ENCODE measurements around the gene CNTN5.

Gene CNTN5

DNA sequence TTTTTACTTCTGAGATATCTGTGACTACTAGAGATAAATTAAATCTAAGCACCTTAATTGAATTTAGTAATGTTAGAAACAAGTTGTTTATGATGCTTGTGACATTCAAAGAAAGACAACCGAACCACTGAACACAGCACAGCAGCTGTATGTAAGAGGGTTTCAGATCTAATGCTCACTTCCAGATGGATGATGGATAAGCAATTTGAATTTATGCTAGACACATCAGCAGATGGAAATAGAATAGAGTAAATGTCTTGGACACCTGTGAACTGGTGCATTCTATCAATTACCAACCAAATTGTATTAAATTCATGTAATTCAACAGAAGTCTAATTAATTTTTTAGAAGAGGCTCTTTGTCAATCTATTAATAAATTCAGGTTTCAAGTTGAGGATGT lies 306.3 kb downstream of the CNTN5 start:
- ATAC-seq: no peak
- TF ChIP-seq BACH2 (CRISPR knock-in tag; IDR thresholded peaks at IDR 0.05; ENCODE audit: borderline replicate concordance): no peak
- no peak for TF ChIP-seq CSDC2 (CRISPR knock-in tag; IDR thresholded peaks at IDR 0.05)
- no peak for TF ChIP-seq ZC3H10 (CRISPR knock-in tag; IDR thresholded peaks at IDR 0.05)
- no peak for TF ChIP-seq TCF4 (CRISPR knock-in tag; IDR thresholded peaks at IDR 0.05; ENCODE audit: borderline replicate concordance)
- TF ChIP-seq ARNTL (CRISPR knock-in tag; IDR thresholded peaks at IDR 0.05; ENCODE audit: borderline replicate concordance, low read depth): no peak
- TF ChIP-seq OSR1 (CRISPR knock-in tag; IDR thresholded peaks at IDR 0.05): no peak
- TF ChIP-seq PPARA (CRISPR knock-in tag; IDR thresholded peaks at IDR 0.05; ENCODE audit: borderline replicate concordance): no peak
- no peak for TF ChIP-seq GLIS3 (CRISPR knock-in tag; IDR thresholded peaks at IDR 0.05)

DNA sequence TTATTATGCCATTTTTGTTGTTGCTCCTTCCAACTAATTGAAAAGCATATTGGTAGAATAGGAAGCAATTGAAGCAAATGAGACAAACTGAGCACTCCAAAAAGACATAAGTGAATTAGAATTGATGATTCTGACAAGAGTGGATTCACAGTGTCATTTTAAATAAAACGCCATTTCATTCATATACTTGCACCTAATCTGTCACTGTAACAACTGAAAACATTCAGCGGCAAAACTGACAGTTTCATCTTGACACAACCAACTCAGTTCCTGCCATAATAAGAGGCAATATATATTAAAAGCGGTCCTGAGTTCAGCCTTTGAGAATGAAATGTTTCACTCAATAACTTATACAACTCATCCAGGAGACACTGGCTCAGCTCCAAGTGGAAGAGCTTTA lies 306.8 kb downstream of the CNTN5 start:
- TF ChIP-seq, protein P1, sequence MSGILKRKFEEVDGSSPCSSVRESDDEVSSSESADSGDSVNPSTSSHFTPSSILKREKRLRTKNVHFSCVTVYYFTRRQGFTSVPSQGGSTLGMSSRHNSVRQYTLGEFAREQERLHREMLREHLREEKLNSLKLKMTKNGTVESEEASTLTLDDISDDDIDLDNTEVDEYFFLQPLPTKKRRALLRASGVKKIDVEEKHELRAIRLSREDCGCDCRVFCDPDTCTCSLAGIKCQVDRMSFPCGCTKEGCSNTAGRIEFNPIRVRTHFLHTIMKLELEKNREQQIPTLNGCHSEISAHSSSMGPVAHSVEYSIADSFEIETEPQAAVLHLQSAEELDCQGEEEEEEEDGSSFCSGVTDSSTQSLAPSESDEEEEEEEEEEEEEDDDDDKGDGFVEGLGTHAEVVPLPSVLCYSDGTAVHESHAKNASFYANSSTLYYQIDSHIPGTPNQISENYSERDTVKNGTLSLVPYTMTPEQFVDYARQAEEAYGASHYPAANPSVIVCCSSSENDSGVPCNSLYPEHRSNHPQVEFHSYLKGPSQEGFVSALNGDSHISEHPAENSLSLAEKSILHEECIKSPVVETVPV (CRISPR knock-in tag; IDR thresholded peaks at IDR 0.05): no peak
- no peak for TF ChIP-seq ZNF70 (CRISPR knock-in tag; IDR thresholded peaks at IDR 0.05)
- TF ChIP-seq ZNF565 (CRISPR knock-in tag; conservative IDR thresholded peaks at IDR 0.05; ENCODE audit: low read depth): no peak
- TF ChIP-seq CSDC2 (CRISPR knock-in tag; IDR thresholded peaks at IDR 0.05): no peak
- no peak for TF ChIP-seq ZNF8 (CRISPR knock-in tag; IDR thresholded peaks at IDR 0.05)
- TF ChIP-seq, protein P2, sequence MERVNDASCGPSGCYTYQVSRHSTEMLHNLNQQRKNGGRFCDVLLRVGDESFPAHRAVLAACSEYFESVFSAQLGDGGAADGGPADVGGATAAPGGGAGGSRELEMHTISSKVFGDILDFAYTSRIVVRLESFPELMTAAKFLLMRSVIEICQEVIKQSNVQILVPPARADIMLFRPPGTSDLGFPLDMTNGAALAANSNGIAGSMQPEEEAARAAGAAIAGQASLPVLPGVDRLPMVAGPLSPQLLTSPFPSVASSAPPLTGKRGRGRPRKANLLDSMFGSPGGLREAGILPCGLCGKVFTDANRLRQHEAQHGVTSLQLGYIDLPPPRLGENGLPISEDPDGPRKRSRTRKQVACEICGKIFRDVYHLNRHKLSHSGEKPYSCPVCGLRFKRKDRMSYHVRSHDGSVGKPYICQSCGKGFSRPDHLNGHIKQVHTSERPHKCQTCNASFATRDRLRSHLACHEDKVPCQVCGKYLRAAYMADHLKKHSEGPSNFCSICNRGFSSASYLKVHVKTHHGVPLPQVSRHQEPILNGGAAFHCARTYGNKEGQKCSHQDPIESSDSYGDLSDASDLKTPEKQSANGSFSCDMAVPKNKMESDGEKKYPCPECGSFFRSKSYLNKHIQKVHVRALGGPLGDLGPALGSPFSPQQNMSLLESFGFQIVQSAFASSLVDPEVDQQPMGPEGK (CRISPR knock-in tag; IDR thresholded peaks at IDR 0.05; ENCODE audit: borderline replicate concordance): no peak
- no peak for TF ChIP-seq PPARA (CRISPR knock-in tag; IDR thresholded peaks at IDR 0.05; ENCODE audit: borderline replicate concordance)
- TF ChIP-seq TOX (CRISPR knock-in tag; IDR thresholded peaks at IDR 0.05; ENCODE audit: borderline replicate concordance): no peak
- TF ChIP-seq ZFP3 (CRISPR knock-in tag; IDR thresholded peaks at IDR 0.05): no peak
- TF ChIP-seq, protein P3, sequence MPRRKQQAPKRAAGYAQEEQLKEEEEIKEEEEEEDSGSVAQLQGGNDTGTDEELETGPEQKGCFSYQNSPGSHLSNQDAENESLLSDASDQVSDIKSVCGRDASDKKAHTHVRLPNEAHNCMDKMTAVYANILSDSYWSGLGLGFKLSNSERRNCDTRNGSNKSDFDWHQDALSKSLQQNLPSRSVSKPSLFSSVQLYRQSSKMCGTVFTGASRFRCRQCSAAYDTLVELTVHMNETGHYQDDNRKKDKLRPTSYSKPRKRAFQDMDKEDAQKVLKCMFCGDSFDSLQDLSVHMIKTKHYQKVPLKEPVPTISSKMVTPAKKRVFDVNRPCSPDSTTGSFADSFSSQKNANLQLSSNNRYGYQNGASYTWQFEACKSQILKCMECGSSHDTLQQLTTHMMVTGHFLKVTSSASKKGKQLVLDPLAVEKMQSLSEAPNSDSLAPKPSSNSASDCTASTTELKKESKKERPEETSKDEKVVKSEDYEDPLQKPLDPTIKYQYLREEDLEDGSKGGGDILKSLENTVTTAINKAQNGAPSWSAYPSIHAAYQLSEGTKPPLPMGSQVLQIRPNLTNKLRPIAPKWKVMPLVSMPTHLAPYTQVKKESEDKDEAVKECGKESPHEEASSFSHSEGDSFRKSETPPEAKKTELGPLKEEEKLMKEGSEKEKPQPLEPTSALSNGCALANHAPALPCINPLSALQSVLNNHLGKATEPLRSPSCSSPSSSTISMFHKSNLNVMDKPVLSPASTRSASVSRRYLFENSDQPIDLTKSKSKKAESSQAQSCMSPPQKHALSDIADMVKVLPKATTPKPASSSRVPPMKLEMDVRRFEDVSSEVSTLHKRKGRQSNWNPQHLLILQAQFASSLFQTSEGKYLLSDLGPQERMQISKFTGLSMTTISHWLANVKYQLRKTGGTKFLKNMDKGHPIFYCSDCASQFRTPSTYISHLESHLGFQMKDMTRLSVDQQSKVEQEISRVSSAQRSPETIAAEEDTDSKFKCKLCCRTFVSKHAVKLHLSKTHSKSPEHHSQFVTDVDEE (CRISPR knock-in tag; IDR thresholded peaks at IDR 0.05): no peak
- TF ChIP-seq OSR1 (CRISPR knock-in tag; IDR thresholded peaks at IDR 0.05): no peak
- TF ChIP-seq TCF4 (CRISPR knock-in tag; IDR thresholded peaks at IDR 0.05; ENCODE audit: borderline replicate concordance): no peak
- no peak for TF ChIP-seq RARB (CRISPR knock-in tag; IDR thresholded peaks at IDR 0.05)
- TF ChIP-seq GLIS3 (CRISPR knock-in tag; IDR thresholded peaks at IDR 0.05): no peak
- TF ChIP-seq ZC3H10 (CRISPR knock-in tag; IDR thresholded peaks at IDR 0.05): no peak
- no peak for ATAC-seq

DNA sequence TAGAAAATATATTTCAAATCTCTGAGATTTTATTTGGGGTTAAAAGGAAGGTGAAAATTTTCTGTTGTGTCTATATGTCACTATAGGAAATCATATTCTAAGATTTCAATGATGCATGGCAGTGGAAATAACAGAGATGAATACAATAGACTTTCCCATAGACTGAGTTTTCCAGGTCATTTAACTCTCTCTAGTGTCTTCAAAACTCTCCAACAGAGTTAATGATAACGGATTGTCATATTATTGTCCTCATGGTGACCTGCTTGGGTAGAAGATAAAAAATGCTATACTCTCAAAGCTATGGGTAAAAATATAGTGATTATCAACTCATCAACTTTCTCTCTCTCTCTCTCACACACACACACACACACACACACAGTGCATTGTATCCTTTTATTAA lies 312.9 kb downstream of the CNTN5 start:
- TF ChIP-seq ZC3H10 (CRISPR knock-in tag; IDR thresholded peaks at IDR 0.05) (no peak), ZFP3 (CRISPR knock-in tag; IDR thresholded peaks at IDR 0.05) (no peak), ISL1 (CRISPR knock-in tag; IDR thresholded peaks at IDR 0.05) (no peak), TCF4 (CRISPR knock-in tag; IDR thresholded peaks at IDR 0.05; ENCODE audit: borderline replicate concordance) (no peak), PPARA (CRISPR knock-in tag; IDR thresholded peaks at IDR 0.05; ENCODE audit: borderline replicate concordance) (no peak), GLIS3 (CRISPR knock-in tag; IDR thresholded peaks at IDR 0.05) (no peak), TOX (CRISPR knock-in tag; IDR thresholded peaks at IDR 0.05; ENCODE audit: borderline replicate concordance) (no peak), RARB (CRISPR knock-in tag; IDR thresholded peaks at IDR 0.05) (no peak), ZNF70 (CRISPR knock-in tag; IDR thresholded peaks at IDR 0.05) (no peak), ARNTL (CRISPR knock-in tag; IDR thresholded peaks at IDR 0.05; ENCODE audit: borderline replicate concordance, low read depth) (no peak), BACH2 (CRISPR knock-in tag; IDR thresholded peaks at IDR 0.05; ENCODE audit: borderline replicate concordance) (no peak), OSR1 (CRISPR knock-in tag; IDR thresholded peaks at IDR 0.05) (no peak), CSDC2 (CRISPR knock-in tag; IDR thresholded peaks at IDR 0.05) (no peak), SNAI2 (CRISPR knock-in tag; IDR thresholded peaks at IDR 0.05) (no peak), ZNF565 (CRISPR knock-in tag; conservative IDR thresholded peaks at IDR 0.05; ENCODE audit: low read depth) (no peak), ESRRG (CRISPR knock-in tag; IDR thresholded peaks at IDR 0.05) (no peak)
- TF ChIP-seq, protein P4, sequence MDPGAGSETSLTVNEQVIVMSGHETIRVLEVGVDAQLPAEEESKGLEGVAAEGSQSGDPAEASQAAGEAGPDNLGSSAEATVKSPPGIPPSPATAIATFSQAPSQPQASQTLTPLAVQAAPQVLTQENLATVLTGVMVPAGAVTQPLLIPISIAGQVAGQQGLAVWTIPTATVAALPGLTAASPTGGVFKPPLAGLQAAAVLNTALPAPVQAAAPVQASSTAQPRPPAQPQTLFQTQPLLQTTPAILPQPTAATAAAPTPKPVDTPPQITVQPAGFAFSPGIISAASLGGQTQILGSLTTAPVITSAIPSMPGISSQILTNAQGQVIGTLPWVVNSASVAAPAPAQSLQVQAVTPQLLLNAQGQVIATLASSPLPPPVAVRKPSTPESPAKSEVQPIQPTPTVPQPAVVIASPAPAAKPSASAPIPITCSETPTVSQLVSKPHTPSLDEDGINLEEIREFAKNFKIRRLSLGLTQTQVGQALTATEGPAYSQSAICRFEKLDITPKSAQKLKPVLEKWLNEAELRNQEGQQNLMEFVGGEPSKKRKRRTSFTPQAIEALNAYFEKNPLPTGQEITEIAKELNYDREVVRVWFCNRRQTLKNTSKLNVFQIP (CRISPR knock-in tag; IDR thresholded peaks at IDR 0.05; ENCODE audit: borderline replicate concordance, low read depth): no peak
- TF ChIP-seq, protein P5, sequence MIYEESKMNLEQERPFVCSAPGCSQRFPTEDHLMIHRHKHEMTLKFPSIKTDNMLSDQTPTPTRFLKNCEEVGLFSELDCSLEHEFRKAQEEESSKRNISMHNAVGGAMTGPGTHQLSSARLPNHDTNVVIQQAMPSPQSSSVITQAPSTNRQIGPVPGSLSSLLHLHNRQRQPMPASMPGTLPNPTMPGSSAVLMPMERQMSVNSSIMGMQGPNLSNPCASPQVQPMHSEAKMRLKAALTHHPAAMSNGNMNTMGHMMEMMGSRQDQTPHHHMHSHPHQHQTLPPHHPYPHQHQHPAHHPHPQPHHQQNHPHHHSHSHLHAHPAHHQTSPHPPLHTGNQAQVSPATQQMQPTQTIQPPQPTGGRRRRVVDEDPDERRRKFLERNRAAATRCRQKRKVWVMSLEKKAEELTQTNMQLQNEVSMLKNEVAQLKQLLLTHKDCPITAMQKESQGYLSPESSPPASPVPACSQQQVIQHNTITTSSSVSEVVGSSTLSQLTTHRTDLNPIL (CRISPR knock-in tag; IDR thresholded peaks at IDR 0.05; ENCODE audit: low read depth): no peak
- TF ChIP-seq, protein P1 (CRISPR knock-in tag; IDR thresholded peaks at IDR 0.05): no peak
- no peak for ATAC-seq

All from SK-N-SH treated with all-trans-retinoic acid at 6 μM for 48 hours (cell line).